ENCODE results near the gene KIF1B. TPM values are rescaled to one million over a fixed set of nuclear protein-coding genes. Genes with fewer than 3 reads are reported as not detected.

Gene KIF1B
- total and polyA plus RNA-seq, 11 donors: 25.0 to 137 (median 78.4) TPM

GRCh38 chr1:10193288-10193687, 17.1 kb upstream of the KIF1B start:
- 69 to 74% (median 71%) methylated on average over 6 of the region's 6 CpGs for WGBS, 4 donors

GRCh38 chr1:10195570-10195969, 14.8 kb upstream of the KIF1B start:
- TF ChIP-seq POLR2A (IDR thresholded peaks at IDR 0.05): no peak
- TF ChIP-seq CTCF (IDR thresholded peaks at IDR 0.05): no peak
- no peaks in the 10 kb centered on the region for H3K36me3 ChIP-seq
- peaks cover 0 to 5% (median 0%) of the 10 kb centered on the region in 12 donors for H3K4me1 ChIP-seq
- ATAC-seq (no peak), DNase-seq (no peak)
- no peak overlapping the region for H3K27ac ChIP-seq
- WGBS, 4 donors: 90 to 92% (median 91%) methylated on average over 6 of the region's 6 CpGs
- H3K4me3 ChIP-seq: no peak overlapping the region
- intact Hi-C loops (cut with DNase I): no loop called here
- no peaks in the 10 kb centered on the region for H3K9me3 ChIP-seq
- H3K27me3 ChIP-seq: no peaks in the 10 kb centered on the region

More at GRCh38 chr1:10193288-10193687, 17.1 kb upstream of the KIF1B start:
- no peak overlapping the region for H3K4me3 ChIP-seq
- ATAC-seq: no peak
- H3K27me3 ChIP-seq: no peaks in the 10 kb centered on the region
- H3K9me3 ChIP-seq: peaks cover 0 to 7% (median 0%) of the 10 kb centered on the region in 12 donors
- peaks cover 0 to 5% (median 0%) of the 10 kb centered on the region in 12 donors for H3K4me1 ChIP-seq
- intact Hi-C loops (cut with DNase I): no loop called here
- no peaks in the 10 kb centered on the region for H3K36me3 ChIP-seq
- TF ChIP-seq POLR2A (IDR thresholded peaks at IDR 0.05): no peak
- TF ChIP-seq CTCF (IDR thresholded peaks at IDR 0.05): no peak
- no peak for DNase-seq
- H3K27ac ChIP-seq: no peak overlapping the region

- DNase-seq: no peak
- intact Hi-C loops (cut with DNase I): no loop called here
- WGBS, 4 donors: 44 to 59% (median 49%) methylated on average over 3 of the region's 3 CpGs
These were observed 13.4 kb upstream of the KIF1B start for GRCh38 chr1:10196976-10197375.

GRCh38 chr1:10200620-10201019, 9.8 kb upstream of the KIF1B start:
- no peak overlapping the region for H3K4me3 ChIP-seq

More at GRCh38 chr1:10196976-10197375, 13.4 kb upstream of the KIF1B start:
- ATAC-seq: no peak
- no peak overlapping the region for H3K27ac ChIP-seq
- H3K4me1 ChIP-seq: peaks cover 0 to 5% (median 0%) of the 10 kb centered on the region in 12 donors
- H3K4me3 ChIP-seq: no peak overlapping the region
- H3K27me3 ChIP-seq: no peaks in the 10 kb centered on the region
- no peaks in the 10 kb centered on the region for H3K36me3 ChIP-seq
- H3K9me3 ChIP-seq: no peaks in the 10 kb centered on the region
- no peak for TF ChIP-seq CTCF (IDR thresholded peaks at IDR 0.05)
- no peak for TF ChIP-seq POLR2A (IDR thresholded peaks at IDR 0.05)

More at GRCh38 chr1:10200620-10201019, 9.8 kb upstream of the KIF1B start:
- no peaks in the 10 kb centered on the region for H3K27me3 ChIP-seq
- no peak overlapping the region for H3K27ac ChIP-seq
- DNase-seq (no peak), ATAC-seq (no peak)
- H3K4me1 ChIP-seq: peaks cover 0 to 8% (median 0%) of the 10 kb centered on the region in 12 donors
- intact Hi-C loops (cut with DNase I): no loop called here
- no peaks in the 10 kb centered on the region for H3K36me3 ChIP-seq
- 83 to 92% (median 89%) methylated on average over 4 of the region's 4 CpGs for WGBS, 4 donors
- TF ChIP-seq POLR2A (IDR thresholded peaks at IDR 0.05): no peak
- H3K9me3 ChIP-seq: no peaks in the 10 kb centered on the region
